ENCODE data around the gene HES1. TPM values are rescaled to one million over a fixed set of nuclear protein-coding genes. Genes with fewer than 3 reads are reported as not detected.

Gene HES1
- total and polyA plus RNA-seq, 9 of the 15 experiments (the other 6 are each of a cell fraction or from before 2014, with no cell fraction given): 3.4 to 37.0 (median 19.3) TPM

DNA sequence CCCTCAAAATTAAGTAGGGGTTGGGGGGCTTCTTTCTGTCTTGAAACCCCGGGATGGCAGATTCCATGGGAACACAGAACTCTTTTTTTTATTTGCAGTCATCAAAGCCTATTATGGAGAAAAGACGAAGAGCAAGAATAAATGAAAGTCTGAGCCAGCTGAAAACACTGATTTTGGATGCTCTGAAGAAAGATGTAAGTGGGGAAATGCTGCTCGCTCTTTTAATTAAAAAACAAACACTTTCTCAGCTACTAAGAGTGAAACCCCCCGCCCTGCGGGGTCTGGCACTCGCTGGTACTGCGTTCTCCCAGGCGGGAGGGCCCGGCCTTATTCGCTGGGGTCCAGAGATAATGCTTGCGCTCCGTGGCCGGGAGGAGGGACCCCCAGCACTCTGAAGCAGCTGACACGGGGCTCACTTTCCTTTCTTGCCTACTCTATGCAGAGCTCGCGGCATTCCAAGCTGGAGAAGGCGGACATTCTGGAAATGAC, 615 bp downstream of the HES1 start:
- Histone ChIP-seq H3K4me3 (peak overlapping the region; percentile 54), H3K4me1 (replicated peaks in 1 of 2; ENCODE audit: control insufficient read depth in 2 of 2, insufficient read depth in 2 of 2, low read length in 2 of 2) (peaks cover 34 to 60% of the 10 kb centered on the region in 2 experiments), H3K9me3 (replicated peaks; ENCODE audit: control insufficient read depth, insufficient read depth, low read depth, low read length) (no peaks in the 10 kb centered on the region), H3K27ac (ENCODE audit: extremely low read depth, low read depth, low read length) (peak overlapping the region; percentile 97; the same call in 2 of the 3 replicates), H3K9ac (ENCODE audit: insufficient read depth in 1 of 2, low read depth in 2 of 2, low read length in 2 of 2) (peak overlapping the region; percentile 83 to 96), H2AFZ (ENCODE audit: low read depth, low read length) (peak overlapping the region; percentile 82), H3K79me2 (ENCODE audit: control insufficient read depth, insufficient read depth, low read length) (peaks cover 35% of the 10 kb centered on the region), H3K9me1 (ENCODE audit: control insufficient read depth, insufficient read depth, low read length) (peaks cover 4% of the 10 kb centered on the region), H3K4me2 (ENCODE audit: insufficient read depth, low read length) (peak overlapping the region; percentile 83), H3K36me3 (ENCODE audit: control insufficient read depth, insufficient read depth, low read length) (peaks cover 11% of the 10 kb centered on the region; the same call in 1 of the 3 replicates), H3K27me3 (ENCODE audit: control insufficient read depth in 2 of 2, insufficient read depth in 2 of 2, low read length in 2 of 2) (no peaks in the 10 kb centered on the region), H4K20me1 (replicated peaks; ENCODE audit: control insufficient read depth, insufficient read depth, low read length) (no peaks in the 10 kb centered on the region)
- BruUV-seq (replicated peaks): TSS peak; percentile 86
- intact Hi-C loops (cut with micrococcal nuclease) (loop anchor here (1.0 to 10.0 kb wide), 9 partner anchors 47 to 474 kb away; no protein-coding TSS in a partner anchor), in situ Hi-C loops (cut with MboI) (loop anchor here (5.0 kb wide), 1 partner anchor 349 kb away; no protein-coding TSS in a partner anchor)
- WGBS (ENCODE audit: insufficient coverage, low coverage, missing lambda C conversion rate): 0% methylated on average over 17 of the region's 17 CpGs
- POLR2A ChIA-PET: interaction anchor here (0.5 to 5.3 kb wide), 38 partner anchors 8 to 522 kb away, joined by 3 to 48 read pairs (median 4); no protein-coding TSS in a partner anchor
- DNase-seq (ENCODE audit: extremely low read depth in 1 of 4, low spot score in 3 of 4) (no peak), ATAC-seq (peak; percentile 1; the same call in 2 of the 3 replicates), FAIRE-seq (no peak)
- CTCF ChIA-PET (ENCODE audit: low intra/inter-chr PET ratio): interaction anchor here (1.1 kb wide), 2 partner anchors 348 to 356 kb away, joined by 3 to 4 read pairs; no protein-coding TSS in a partner anchor
- TF ChIP-seq ATF1 (CRISPR knock-in tag; IDR thresholded peaks at IDR 0.05) (no peak), ATF1 (tag; IDR thresholded peaks at IDR 0.05) (no peak), SMARCC2 (IDR thresholded peaks at IDR 0.05; ENCODE audit: low read depth) (no peak), POLR2AphosphoS2 (IDR thresholded peaks at IDR 0.05; ENCODE audit: low read length) (0 out of 2 replicates have a peak, but pooled peaks have one; percentile 17), NUFIP1 (IDR thresholded peaks at IDR 0.05; ENCODE audit: partially characterized antibody) (no peak), ZNF253 (CRISPR knock-in tag; conservative IDR thresholded peaks at IDR 0.05) (no peak), CCAR2 (IDR thresholded peaks at IDR 0.05; ENCODE audit: low read depth, low read length) (no peak), SIRT6 (IDR thresholded peaks at IDR 0.05; ENCODE audit: low read depth, low read length) (no peak), DIDO1 (tag; IDR thresholded peaks at IDR 0.05; ENCODE audit: low read depth) (no peak), RBM25 (IDR thresholded peaks at IDR 0.05; ENCODE audit: low read depth, low read length, severe bottlenecking) (no peak), ZNF551 (CRISPR knock-in tag; IDR thresholded peaks at IDR 0.05) (no peak), ELF2 (CRISPR knock-in tag; IDR thresholded peaks at IDR 0.05) (peak; percentile 68; the same call in 1 of the 2 replicates), ZNF165 (CRISPR knock-in tag; IDR thresholded peaks at IDR 0.05; ENCODE audit: borderline replicate concordance) (no peak), NFE2L1 (tag; IDR thresholded peaks at IDR 0.05; ENCODE audit: borderline replicate concordance, low read depth) (no peak), CBX5 (IDR thresholded peaks at IDR 0.05; ENCODE audit: borderline replicate concordance, low read depth) (no peak), CBX1 (IDR thresholded peaks at IDR 0.05; ENCODE audit: low read depth) (no peak), RBBP5 (IDR thresholded peaks at IDR 0.05; ENCODE audit: borderline replicate concordance, insufficient read depth, low read length, poor library complexity, severe bottlenecking) (no peak), MEIS2 (IDR thresholded peaks at IDR 0.05; ENCODE audit: partially characterized antibody) (no peak), FUS (optimal IDR thresholded peaks at IDR 0.05; ENCODE audit: low read depth, low read length) (no peak)
- TF ChIP-seq, protein P1, sequence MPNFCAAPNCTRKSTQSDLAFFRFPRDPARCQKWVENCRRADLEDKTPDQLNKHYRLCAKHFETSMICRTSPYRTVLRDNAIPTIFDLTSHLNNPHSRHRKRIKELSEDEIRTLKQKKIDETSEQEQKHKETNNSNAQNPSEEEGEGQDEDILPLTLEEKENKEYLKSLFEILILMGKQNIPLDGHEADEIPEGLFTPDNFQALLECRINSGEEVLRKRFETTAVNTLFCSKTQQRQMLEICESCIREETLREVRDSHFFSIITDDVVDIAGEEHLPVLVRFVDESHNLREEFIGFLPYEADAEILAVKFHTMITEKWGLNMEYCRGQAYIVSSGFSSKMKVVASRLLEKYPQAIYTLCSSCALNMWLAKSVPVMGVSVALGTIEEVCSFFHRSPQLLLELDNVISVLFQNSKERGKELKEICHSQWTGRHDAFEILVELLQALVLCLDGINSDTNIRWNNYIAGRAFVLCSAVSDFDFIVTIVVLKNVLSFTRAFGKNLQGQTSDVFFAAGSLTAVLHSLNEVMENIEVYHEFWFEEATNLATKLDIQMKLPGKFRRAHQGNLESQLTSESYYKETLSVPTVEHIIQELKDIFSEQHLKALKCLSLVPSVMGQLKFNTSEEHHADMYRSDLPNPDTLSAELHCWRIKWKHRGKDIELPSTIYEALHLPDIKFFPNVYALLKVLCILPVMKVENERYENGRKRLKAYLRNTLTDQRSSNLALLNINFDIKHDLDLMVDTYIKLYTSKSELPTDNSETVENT (CRISPR knock-in tag; IDR thresholded peaks at IDR 0.05): no peak
- TF ChIP-seq, protein P2, sequence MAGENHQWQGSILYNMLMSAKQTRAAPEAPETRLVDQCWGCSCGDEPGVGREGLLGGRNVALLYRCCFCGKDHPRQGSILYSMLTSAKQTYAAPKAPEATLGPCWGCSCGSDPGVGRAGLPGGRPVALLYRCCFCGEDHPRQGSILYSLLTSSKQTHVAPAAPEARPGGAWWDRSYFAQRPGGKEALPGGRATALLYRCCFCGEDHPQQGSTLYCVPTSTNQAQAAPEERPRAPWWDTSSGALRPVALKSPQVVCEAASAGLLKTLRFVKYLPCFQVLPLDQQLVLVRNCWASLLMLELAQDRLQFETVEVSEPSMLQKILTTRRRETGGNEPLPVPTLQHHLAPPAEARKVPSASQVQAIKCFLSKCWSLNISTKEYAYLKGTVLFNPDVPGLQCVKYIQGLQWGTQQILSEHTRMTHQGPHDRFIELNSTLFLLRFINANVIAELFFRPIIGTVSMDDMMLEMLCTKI (IDR thresholded peaks at IDR 0.05; ENCODE audit: partially characterized antibody): no peak
